Naive thymus-derived CD4-positive, alpha-beta T cell (primary cell): ENCODE results near the gene NDUFAF2. TPM values are rescaled to one million over a fixed set of nuclear protein-coding genes. Genes with fewer than 3 reads are reported as not detected.
A peak's percentile ranks its signal among the peaks of the same experiment; 100 is the strongest.

ENCODE experiments used
- ATAC-seq: fragments of 150-1000 bp; cut with Tn5 transposase; 2 replicates; pipeline ENCODE4 v1.10.0; 2021; ENCODE audit warnings: mild to moderate bottlenecking, moderate library complexity
- CTCF ChIA-PET: fragments of 350-600 bp; sonication (Branson Sonifier 250); formaldehyde crosslinking; loops from one replicate; lab custom pipeline; 2021; ENCODE audit warnings: antibody characterized with exemption; lab: Charles Lee
- POLR2A ChIA-PET: fragments of 350-600 bp; sonication (Branson Sonifier 250); formaldehyde crosslinking; loops from one replicate; lab custom pipeline; 2021; ENCODE audit warnings: antibody characterized with exemption, inconsistent platforms; lab: Charles Lee
- DNase-seq, 9 donors: peaks; one replicate each; pipeline versions ENCODE4 v3.0.0 to v3.0.0-alpha.2; 2020 to 2022; ENCODE audit warnings: mixed read lengths in 1 of 9
- H3K27ac ChIP-seq: one replicate; pipeline ENCODE4 v1.7.0; 2013; ENCODE audit warnings: mild to moderate bottlenecking, low read depth, low read length, moderate library complexity
- H3K27me3 ChIP-seq, 2 donors: one replicate each; pipeline ENCODE4 v1.7.0; 2013; ENCODE audit warnings: low read length in 2 of 2, mild to moderate bottlenecking in 2 of 2, moderate library complexity in 2 of 2; ENCODE audit not compliant: control insufficient read depth in 2 of 2, insufficient read depth in 2 of 2
- H3K36me3 ChIP-seq, 3 experiments: 1 replicate in 2 of 3; 2 replicates in 1 of 3; pipeline ENCODE4 v1.7.0; 2013; ENCODE audit warnings: low read length in 3 of 3, mild to moderate bottlenecking in 3 of 3, moderate library complexity in 1 of 3; ENCODE audit not compliant: insufficient read depth in 3 of 3, control insufficient read depth in 2 of 3
- H3K4me1 ChIP-seq, 2 donors: one replicate each; pipeline ENCODE4 v1.7.0; 2013; ENCODE audit warnings: low read length in 2 of 2, mild to moderate bottlenecking in 2 of 2, moderate library complexity in 1 of 2; ENCODE audit not compliant: control insufficient read depth in 2 of 2, insufficient read depth in 2 of 2
- H3K4me3 ChIP-seq: 2 replicates; pipeline ENCODE4 v1.7.0; 2013; ENCODE audit warnings: mild to moderate bottlenecking, low read length
- H3K9me3 ChIP-seq, 3 experiments: 1 replicate in 2 of 3; 2 replicates in 1 of 3; pipeline ENCODE4 v1.7.0; 2013; ENCODE audit warnings: low read length in 3 of 3; ENCODE audit not compliant: control insufficient read depth in 2 of 3
- H3K27ac Mint-ChIP-seq, 9 donors: one replicate each; pipeline ENCODE4 v1.8.0; 2020 to 2022; ENCODE audit warnings: mixed read lengths in 9 of 9, mild to moderate bottlenecking in 8 of 9, moderate library complexity in 5 of 9, inconsistent platforms in 2 of 9
- H3K27me3 Mint-ChIP-seq, 5 donors: one replicate each; pipeline ENCODE4 v1.8.0; 2021 to 2022; ENCODE audit warnings: mixed read lengths in 5 of 5, mild to moderate bottlenecking in 1 of 5
- H3K36me3 Mint-ChIP-seq, 5 donors: one replicate each; pipeline ENCODE4 v1.8.0; 2020 to 2022; ENCODE audit warnings: mixed read lengths in 5 of 5, mild to moderate bottlenecking in 3 of 5, inconsistent platforms in 1 of 5
- H3K4me1 Mint-ChIP-seq, 7 donors: one replicate each; pipeline ENCODE4 v1.8.0; 2020 to 2022; ENCODE audit warnings: mixed read lengths in 7 of 7, mild to moderate bottlenecking in 3 of 7, inconsistent platforms in 1 of 7
- H3K4me3 Mint-ChIP-seq, 10 donors: one replicate each; pipeline ENCODE4 v1.8.0; 2020 to 2022; ENCODE audit warnings: mild to moderate bottlenecking in 10 of 10, mixed read lengths in 10 of 10, moderate library complexity in 6 of 10, inconsistent platforms in 2 of 10
- H3K9me3 Mint-ChIP-seq, 11 donors: one replicate each; pipeline ENCODE4 v1.8.0; 2020 to 2022; ENCODE audit warnings: mixed read lengths in 11 of 11, mild to moderate bottlenecking in 4 of 11, inconsistent platforms in 1 of 11, moderate library complexity in 1 of 11
- intact Hi-C, 2 donors: fragments of 100-400 bp; cut with micrococcal nuclease; formaldehyde crosslinking; loops; one replicate each; pipeline ENCODE4 v1.15.1; 2023
- polyA plus RNA-seq, 2 donors: library from polyadenylated mRNA; unstranded; fragments of 300-500 nt; fragmentation: Illumina TruSeq; gene quantifications; one replicate each; pipeline ENCODE4 v1.2.3, GENCODE V29; 2021
- total RNA-seq, 6 experiments: library from RNA in 5 of 6; stranded (reverse) in 5 of 6; gene quantifications; 1 replicate in 5 of 6; 2 replicates in 1 of 6; pipeline ENCODE4 v1.2.3 and lab custom pipeline; 2021 to 2026

NDUFAF2 gene
- total and polyA plus RNA-seq, 7 experiments from 2014 or later: 7.0 to 34.7 (median 16.0) TPM

- Mint-ChIP-seq H3K4me3 (no peak overlapping the region), H3K27ac (no peak overlapping the region)
- POLR2A ChIA-PET: no interaction called here
Observed at GRCh38 chr5:61168951-61169350, 223.9 kb downstream of the NDUFAF2 start.

GRCh38 chr5:61171479-61171878 lies 226.5 kb downstream of the NDUFAF2 start:
- Histone ChIP-seq H3K4me3 (no peak overlapping the region), H3K36me3 (no peaks in the 10 kb centered on the region), H3K27me3 (no peaks in the 10 kb centered on the region), H3K4me1 (no peaks in the 10 kb centered on the region), H3K27ac (no peak overlapping the region), H3K9me3 (no peaks in the 10 kb centered on the region)
- Mint-ChIP-seq H3K27me3 (peaks cover 0 to 2% (median 0%) of the 10 kb centered on the region in 5 donors), H3K9me3 (peaks cover 0 to 2% (median 0%) of the 10 kb centered on the region in 11 donors), H3K36me3 (peaks cover 0 to 3% (median 0%) of the 10 kb centered on the region in 5 donors), H3K4me3 (no peak overlapping the region), H3K4me1 (no peaks in the 10 kb centered on the region), H3K27ac (no peak overlapping the region)
- POLR2A ChIA-PET: no interaction called here
- no peak for DNase-seq
- intact Hi-C loops: no loop called here
- no peak for ATAC-seq
- CTCF ChIA-PET: no interaction called here

More at GRCh38 chr5:61168951-61169350, 223.9 kb downstream of the NDUFAF2 start:
- Histone ChIP-seq H3K4me3 (no peak overlapping the region), H3K9me3 (no peaks in the 10 kb centered on the region), H3K36me3 (no peaks in the 10 kb centered on the region), H3K4me1 (no peaks in the 10 kb centered on the region), H3K27me3 (no peaks in the 10 kb centered on the region), H3K27ac (no peak overlapping the region)
- CTCF ChIA-PET: interaction anchor here (1.0 kb wide), 1 partner anchor 488 kb away, joined by 3 read pairs; no protein-coding TSS in a partner anchor
- Mint-ChIP-seq H3K27me3 (peaks cover 0 to under 1% (median 0%) of the 10 kb centered on the region in 5 donors), H3K36me3 (peaks cover 0 to 3% (median 0%) of the 10 kb centered on the region in 5 donors), H3K4me1 (peaks cover 0 to 5% (median 4%) of the 10 kb centered on the region in 7 donors), H3K9me3 (peaks cover 0 to under 1% (median 0%) of the 10 kb centered on the region in 11 donors)
- intact Hi-C loops: loop anchor here in 1 of 2 donors (10.0 kb wide), 1 partner anchor 464 kb away; the partner anchor contains the start of gene DEPDC1B
- ATAC-seq (no peak), DNase-seq (no peak)

- Mint-ChIP-seq H3K27ac (no peak overlapping the region), H3K36me3 (no peaks in the 10 kb centered on the region), H3K27me3 (peaks cover 6 to 14% (median 8%) of the 10 kb centered on the region in 5 donors), H3K4me1 (peaks cover 0 to 8% (median 6%) of the 10 kb centered on the region in 7 donors), H3K4me3 (no peak overlapping the region), H3K9me3 (peaks cover 0 to 2% (median 0%) of the 10 kb centered on the region in 11 donors)
- no peaks in the 10 kb centered on the region for H3K9me3 ChIP-seq
- H3K36me3 ChIP-seq: no peaks in the 10 kb centered on the region
- H3K27me3 ChIP-seq: no peaks in the 10 kb centered on the region
- H3K4me1 ChIP-seq: no peaks in the 10 kb centered on the region
- no peak overlapping the region for H3K4me3 ChIP-seq
- no peak for DNase-seq
- intact Hi-C loops: no loop called here
- no peak overlapping the region for H3K27ac ChIP-seq
- ChIA-PET CTCF (no interaction called here), POLR2A (no interaction called here)
- no peak for ATAC-seq
Observed at GRCh38 chr5:61176631-61177030, 231.6 kb downstream of the NDUFAF2 start.

GRCh38 chr5:61177070-61177469 lies 232.1 kb downstream of the NDUFAF2 start:
- POLR2A ChIA-PET: no interaction called here
- Mint-ChIP-seq H3K9me3 (peaks cover 0 to 2% (median 0%) of the 10 kb centered on the region in 11 donors), H3K27me3 (peaks cover 6 to 14% (median 8%) of the 10 kb centered on the region in 5 donors), H3K27ac (no peak overlapping the region), H3K4me3 (no peak overlapping the region), H3K36me3 (no peaks in the 10 kb centered on the region), H3K4me1 (peaks cover 0 to 12% (median 6%) of the 10 kb centered on the region in 7 donors)
- ATAC-seq (no peak), DNase-seq (no peak)
- Histone ChIP-seq H3K27me3 (no peaks in the 10 kb centered on the region), H3K4me1 (no peaks in the 10 kb centered on the region), H3K27ac (no peak overlapping the region), H3K9me3 (no peaks in the 10 kb centered on the region), H3K36me3 (no peaks in the 10 kb centered on the region), H3K4me3 (no peak overlapping the region)
- CTCF ChIA-PET: no interaction called here
- intact Hi-C loops: no loop called here

GRCh38 chr5:61177716-61178115 lies 232.7 kb downstream of the NDUFAF2 start:
- H3K27me3 Mint-ChIP-seq: peaks cover 6 to 14% (median 8%) of the 10 kb centered on the region in 5 donors
- Histone ChIP-seq H3K27me3 (no peaks in the 10 kb centered on the region), H3K4me3 (no peak overlapping the region), H3K4me1 (no peaks in the 10 kb centered on the region), H3K27ac (no peak overlapping the region), H3K9me3 (no peaks in the 10 kb centered on the region), H3K36me3 (no peaks in the 10 kb centered on the region)
- no peak overlapping the region for H3K27ac Mint-ChIP-seq
- peaks cover 0 to 2% (median 0%) of the 10 kb centered on the region in 11 donors for H3K9me3 Mint-ChIP-seq
- DNase-seq: no peak
- ATAC-seq: no peak
- ChIA-PET POLR2A (no interaction called here), CTCF (no interaction called here)
- no peak overlapping the region for H3K4me3 Mint-ChIP-seq
- no peaks in the 10 kb centered on the region for H3K36me3 Mint-ChIP-seq
- peaks cover 2 to 19% (median 6%) of the 10 kb centered on the region in 7 donors for H3K4me1 Mint-ChIP-seq
- intact Hi-C loops: no loop called here

- ChIA-PET POLR2A (interaction anchor here (0.7 kb wide), 1 partner anchor 151 kb away, joined by 3 read pairs; no protein-coding TSS in a partner anchor), CTCF (no interaction called here)
- Histone ChIP-seq H3K27ac (no peak overlapping the region), H3K27me3 (no peaks in the 10 kb centered on the region), H3K4me3 (no peak overlapping the region), H3K9me3 (no peaks in the 10 kb centered on the region), H3K4me1 (no peaks in the 10 kb centered on the region), H3K36me3 (no peaks in the 10 kb centered on the region)
- no peak overlapping the region for H3K4me3 Mint-ChIP-seq
- no peak overlapping the region for H3K27ac Mint-ChIP-seq
- peaks cover 2 to 22% (median 6%) of the 10 kb centered on the region in 7 donors for H3K4me1 Mint-ChIP-seq
- DNase-seq: no peak
- no peak for ATAC-seq
- no peaks in the 10 kb centered on the region for H3K36me3 Mint-ChIP-seq
- H3K27me3 Mint-ChIP-seq: peaks cover 6 to 14% (median 8%) of the 10 kb centered on the region in 5 donors
- intact Hi-C loops: no loop called here
- H3K9me3 Mint-ChIP-seq: peaks cover 0 to 2% (median 0%) of the 10 kb centered on the region in 11 donors
Observed at GRCh38 chr5:61178702-61179101, 233.7 kb downstream of the NDUFAF2 start.

- H3K9me3 ChIP-seq: no peaks in the 10 kb centered on the region
- H3K27me3 ChIP-seq: no peaks in the 10 kb centered on the region
- peak overlapping the region in 4 of 10 donors; percentile 39 to 55 (median 42) for H3K4me3 Mint-ChIP-seq
- POLR2A ChIA-PET: no interaction called here
- H3K27ac ChIP-seq: no peak overlapping the region
- DNase-seq (no peak), ATAC-seq (no peak)
- peaks cover 2 to 22% (median 6%) of the 10 kb centered on the region in 7 donors for H3K4me1 Mint-ChIP-seq
- peaks cover 4 to 14% (median 8%) of the 10 kb centered on the region in 5 donors for H3K27me3 Mint-ChIP-seq
- no peaks in the 10 kb centered on the region for H3K36me3 ChIP-seq
- no peak overlapping the region for H3K27ac Mint-ChIP-seq
- intact Hi-C loops: loop anchor here in 1 of 2 donors (5.0 kb wide), 1 partner anchor 86 kb away; no protein-coding TSS in a partner anchor
- H3K4me3 ChIP-seq: no peak overlapping the region
- CTCF ChIA-PET: no interaction called here
- no peaks in the 10 kb centered on the region for H3K36me3 Mint-ChIP-seq
- H3K4me1 ChIP-seq: no peaks in the 10 kb centered on the region
- no peaks in the 10 kb centered on the region for H3K9me3 Mint-ChIP-seq
Observed at GRCh38 chr5:61180886-61181285, 235.9 kb downstream of the NDUFAF2 start.
